HepG2 (cell line): Measurements from ENCODE around the gene NDUFB7. TPM values are rescaled to one million over a fixed set of nuclear protein-coding genes. Genes with fewer than 3 reads are reported as not detected.

ENCODE experiments used
- ATF7 ChIP-seq, 2 experiments: fragments of 450-650 bp in 1 of 2; sonication (generic) in 1 of 2; formaldehyde crosslinking in 1 of 2; IDR thresholded peaks; 2 replicates each; pipeline versions ENCODE4 v1.4.0 to v1.6.1; 2016 to 2020; ENCODE audit warnings: antibody characterized with exemption in 1 of 2, mild to moderate bottlenecking in 1 of 2, missing genetic modification reagents in 1 of 2
- HDAC1 ChIP-seq: sonication (generic); formaldehyde crosslinking; IDR thresholded peaks from 2 replicates; pipeline ENCODE4 v1.5.1; 2020; ENCODE audit warnings: mild to moderate bottlenecking, missing genetic modification reagents
- HIVEP1 ChIP-seq: sonication (generic); formaldehyde crosslinking; IDR thresholded peaks from 2 replicates; pipeline ENCODE4 v1.4.0; 2020; ENCODE audit warnings: mild to moderate bottlenecking, missing genetic modification reagents
- JUNB ChIP-seq: sonication (generic); formaldehyde crosslinking; IDR thresholded peaks from 2 replicates; pipeline ENCODE4 v1.8.0; 2022; ENCODE audit warnings: missing genetic modification reagents, mild to moderate bottlenecking, borderline replicate concordance
- KDM4B ChIP-seq: sonication (generic); formaldehyde crosslinking; IDR thresholded peaks from 2 replicates; pipeline ENCODE4 v1.4.0; 2020; ENCODE audit warnings: missing genetic modification reagents
- MTA3 ChIP-seq: sonication (generic); formaldehyde crosslinking; IDR thresholded peaks from 2 replicates; pipeline ENCODE4 v1.4.0; 2020; ENCODE audit warnings: missing genetic modification reagents
- MYC ChIP-seq: sonication (generic); formaldehyde crosslinking; IDR thresholded peaks from 2 replicates; pipeline ENCODE4 v1.9.0; 2021; ENCODE audit warnings: missing genetic modification reagents, borderline replicate concordance
- NKX3-1 ChIP-seq: sonication (generic); formaldehyde crosslinking; IDR thresholded peaks from 2 replicates; pipeline ENCODE4 v1.5.0; 2020; ENCODE audit warnings: missing genetic modification reagents
- SP1 ChIP-seq, 2 experiments: fragments of 450-650 bp in 1 of 2; sonication (generic) in 1 of 2; formaldehyde crosslinking in 1 of 2; IDR thresholded peaks; 2 replicates each; pipeline versions ENCODE4 v1.4.0 to v1.6.1; 2016 to 2020; ENCODE audit warnings: missing genetic modification reagents in 1 of 2
- SPEN ChIP-seq: sonication (generic); formaldehyde crosslinking; IDR thresholded peaks from 2 replicates; pipeline ENCODE4 v1.5.1; 2020; ENCODE audit warnings: low read depth, mild to moderate bottlenecking, missing genetic modification reagents
- TRIM24 ChIP-seq: sonication (generic); formaldehyde crosslinking; IDR thresholded peaks from 2 replicates; pipeline ENCODE4 v1.8.0; 2022; ENCODE audit warnings: mild to moderate bottlenecking, missing genetic modification reagents
- ZNF101 ChIP-seq: sonication (generic); formaldehyde crosslinking; IDR thresholded peaks from 2 replicates; pipeline ENCODE4 v1.4.0; 2020; ENCODE audit warnings: mild to moderate bottlenecking, low read depth, missing genetic modification reagents, borderline replicate concordance
- ZNF709 ChIP-seq: sonication (generic); formaldehyde crosslinking; IDR thresholded peaks from 2 replicates; pipeline ENCODE4 v1.5.0; 2020; ENCODE audit warnings: mild to moderate bottlenecking, missing genetic modification reagents
- ZNF75D ChIP-seq: sonication (generic); formaldehyde crosslinking; IDR thresholded peaks from 2 replicates; pipeline ENCODE4 v1.8.1; 2023; ENCODE audit warnings: missing genetic modification reagents, mild to moderate bottlenecking, borderline replicate concordance
- ZNF780A ChIP-seq: sonication (generic); formaldehyde crosslinking; IDR thresholded peaks from 2 replicates; pipeline ENCODE4 v1.8.0; 2022; ENCODE audit warnings: mild to moderate bottlenecking, missing genetic modification reagents, moderate library complexity
- ZSCAN30 ChIP-seq: sonication (generic); formaldehyde crosslinking; IDR thresholded peaks from 2 replicates; pipeline ENCODE4 v1.5.0; 2020; ENCODE audit warnings: mild to moderate bottlenecking, missing genetic modification reagents
- polyA plus RNA-seq, 8 experiments: library from polyadenylated mRNA; depleted of rRNA in 3 of 8; stranded (reverse) in 7 of 8; unstranded in 1 of 8; fragments of >200 nt; fragmentation: Illumina TruSeq in 4 of 8; extraction: Trizol in 4 of 8; gene quantifications; 2 replicates each; pipeline versions ENCODE4 v1.2.1 to v1.2.3, GENCODE V29; 2011 to 2016; ENCODE audit warnings: low read depth in 4 of 8, missing spikeins in 1 of 8, mixed read lengths in 1 of 8; ENCODE audit not compliant: insufficient read depth in 1 of 8
- total RNA-seq, 5 experiments: library from RNA; depleted of rRNA; stranded (reverse); fragments of >200 nt; fragmentation: Illumina TruSeq; extraction: Trizol; gene quantifications; 2 replicates each; pipeline ENCODE4 v1.2.3, GENCODE V29; 2016; ENCODE audit warnings: low read depth in 1 of 5
- TF ChIP-seq, protein P1 (sequence below): sonication (generic); formaldehyde crosslinking; IDR thresholded peaks from 2 replicates; pipeline ENCODE4 v1.4.0; 2020; ENCODE audit warnings: mild to moderate bottlenecking, missing genetic modification reagents
- TF ChIP-seq, protein P2 (sequence below): sonication (generic); formaldehyde crosslinking; IDR thresholded peaks from 2 replicates; pipeline ENCODE4 v1.4.0; 2020; ENCODE audit warnings: missing genetic modification reagents, borderline replicate concordance
- TF ChIP-seq, protein P3 (sequence below): IDR thresholded peaks from 2 replicates; pipeline ENCODE4 v1.6.1; 2016; ENCODE audit warnings: low read depth, control low read depth
- TF ChIP-seq, protein P4 (sequence below): sonication (generic); formaldehyde crosslinking; IDR thresholded peaks from 2 replicates; pipeline ENCODE4 v1.8.0; 2022; ENCODE audit warnings: missing genetic modification reagents, mild to moderate bottlenecking, moderate library complexity, borderline replicate concordance
- TF ChIP-seq, protein P5 (sequence below): sonication (generic); formaldehyde crosslinking; IDR thresholded peaks from 2 replicates; pipeline ENCODE4 v1.4.0; 2020; ENCODE audit warnings: mild to moderate bottlenecking, low read depth, missing genetic modification reagents

The NDUFB7 gene
- total and polyA plus RNA-seq, 2 of the 13 experiments (the other 11 are each of a cell fraction or from before 2014, with no cell fraction given) = 156 to 198 TPM

DNA sequence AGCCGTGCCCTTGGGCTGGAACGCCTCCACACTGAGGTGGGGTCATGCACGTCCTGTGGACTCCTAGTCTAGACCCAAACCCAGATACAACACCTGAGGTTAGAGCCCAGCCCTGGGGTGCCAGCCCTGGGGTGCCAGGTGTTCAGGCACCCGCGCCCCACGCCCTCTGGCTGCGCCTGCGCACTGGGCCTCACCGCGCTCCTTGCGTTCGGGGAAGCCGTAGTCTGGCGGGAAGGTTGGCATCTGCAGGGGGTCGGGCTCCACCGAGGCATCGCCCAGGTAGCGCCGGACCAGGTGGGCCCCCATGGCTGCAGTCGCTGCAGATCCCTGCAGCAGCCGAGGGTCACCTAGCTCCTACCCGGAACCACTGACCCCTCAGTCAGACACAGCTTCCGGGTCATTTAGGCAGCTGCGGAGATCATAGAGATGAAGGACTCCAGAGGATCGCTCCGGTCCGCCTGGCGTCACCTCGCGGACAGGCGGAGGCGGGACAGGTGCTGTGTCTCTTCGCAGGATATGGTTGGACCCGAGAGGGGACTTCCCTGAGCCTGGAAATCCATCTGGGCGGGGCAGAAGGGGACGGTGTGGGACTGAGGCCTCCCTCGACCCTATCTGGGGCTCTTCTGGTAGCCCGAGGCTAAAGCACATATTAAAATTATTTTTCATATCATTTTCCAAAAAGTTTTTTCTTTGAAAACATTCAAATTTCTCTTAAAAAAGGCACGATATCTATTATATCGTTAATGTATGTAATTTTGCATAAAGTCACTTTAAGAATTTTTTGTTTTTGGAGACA lies at the start of gene NDUFB7 (continued):
- TF ChIP-seq ZNF780A (CRISPR knock-in tag) = peak; percentile 53; the same call in 1 of the 2 replicates
- TF ChIP-seq HDAC1 (CRISPR knock-in tag) = peak; percentile 87
- TF ChIP-seq, protein P1, sequence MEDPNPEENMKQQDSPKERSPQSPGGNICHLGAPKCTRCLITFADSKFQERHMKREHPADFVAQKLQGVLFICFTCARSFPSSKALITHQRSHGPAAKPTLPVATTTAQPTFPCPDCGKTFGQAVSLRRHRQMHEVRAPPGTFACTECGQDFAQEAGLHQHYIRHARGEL (CRISPR knock-in tag) = no peak; the same call in 1 of the 2 replicates
- TF ChIP-seq, protein P2, sequence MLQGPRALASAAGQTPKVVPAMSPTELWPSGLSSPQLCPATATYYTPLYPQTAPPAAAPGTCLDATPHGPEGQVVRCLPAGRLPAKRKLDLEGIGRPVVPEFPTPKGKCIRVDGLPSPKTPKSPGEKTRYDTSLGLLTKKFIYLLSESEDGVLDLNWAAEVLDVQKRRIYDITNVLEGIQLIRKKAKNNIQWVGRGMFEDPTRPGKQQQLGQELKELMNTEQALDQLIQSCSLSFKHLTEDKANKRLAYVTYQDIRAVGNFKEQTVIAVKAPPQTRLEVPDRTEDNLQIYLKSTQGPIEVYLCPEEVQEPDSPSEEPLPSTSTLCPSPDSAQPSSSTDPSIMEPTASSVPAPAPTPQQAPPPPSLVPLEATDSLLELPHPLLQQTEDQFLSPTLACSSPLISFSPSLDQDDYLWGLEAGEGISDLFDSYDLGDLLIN (CRISPR knock-in tag) = no peak
- TF ChIP-seq ZNF101 = 0 out of 2 replicates have a peak, but pooled peaks have one; percentile 37
- no peak for TF ChIP-seq TRIM24 (CRISPR knock-in tag)
- no peak for TF ChIP-seq ZSCAN30 (CRISPR knock-in tag)
- peak; percentile 94 for TF ChIP-seq SPEN (CRISPR knock-in tag)
- TF ChIP-seq, protein P3, sequence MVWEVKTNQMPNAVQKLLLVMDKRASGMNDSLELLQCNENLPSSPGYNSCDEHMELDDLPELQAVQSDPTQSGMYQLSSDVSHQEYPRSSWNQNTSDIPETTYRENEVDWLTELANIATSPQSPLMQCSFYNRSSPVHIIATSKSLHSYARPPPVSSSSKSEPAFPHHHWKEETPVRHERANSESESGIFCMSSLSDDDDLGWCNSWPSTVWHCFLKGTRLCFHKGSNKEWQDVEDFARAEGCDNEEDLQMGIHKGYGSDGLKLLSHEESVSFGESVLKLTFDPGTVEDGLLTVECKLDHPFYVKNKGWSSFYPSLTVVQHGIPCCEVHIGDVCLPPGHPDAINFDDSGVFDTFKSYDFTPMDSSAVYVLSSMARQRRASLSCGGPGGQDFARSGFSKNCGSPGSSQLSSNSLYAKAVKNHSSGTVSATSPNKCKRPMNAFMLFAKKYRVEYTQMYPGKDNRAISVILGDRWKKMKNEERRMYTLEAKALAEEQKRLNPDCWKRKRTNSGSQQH (CRISPR knock-in tag) = peak; percentile 73; the same call in 1 of the 2 replicates
- TF ChIP-seq, protein P4, sequence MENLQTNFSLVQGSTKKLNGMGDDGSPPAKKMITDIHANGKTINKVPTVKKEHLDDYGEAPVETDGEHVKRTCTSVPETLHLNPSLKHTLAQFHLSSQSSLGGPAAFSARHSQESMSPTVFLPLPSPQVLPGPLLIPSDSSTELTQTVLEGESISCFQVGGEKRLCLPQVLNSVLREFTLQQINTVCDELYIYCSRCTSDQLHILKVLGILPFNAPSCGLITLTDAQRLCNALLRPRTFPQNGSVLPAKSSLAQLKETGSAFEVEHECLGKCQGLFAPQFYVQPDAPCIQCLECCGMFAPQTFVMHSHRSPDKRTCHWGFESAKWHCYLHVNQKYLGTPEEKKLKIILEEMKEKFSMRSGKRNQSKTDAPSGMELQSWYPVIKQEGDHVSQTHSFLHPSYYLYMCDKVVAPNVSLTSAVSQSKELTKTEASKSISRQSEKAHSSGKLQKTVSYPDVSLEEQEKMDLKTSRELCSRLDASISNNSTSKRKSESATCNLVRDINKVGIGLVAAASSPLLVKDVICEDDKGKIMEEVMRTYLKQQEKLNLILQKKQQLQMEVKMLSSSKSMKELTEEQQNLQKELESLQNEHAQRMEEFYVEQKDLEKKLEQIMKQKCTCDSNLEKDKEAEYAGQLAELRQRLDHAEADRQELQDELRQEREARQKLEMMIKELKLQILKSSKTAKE = 0 out of 2 replicates have a peak, but pooled peaks have one; percentile 19
- peak; percentile 94 for TF ChIP-seq KDM4B
- TF ChIP-seq MTA3 = no peak
- peak; percentile 73; the same call in 1 of the 2 replicates for TF ChIP-seq MYC
- TF ChIP-seq ZNF75D = no peak
- TF ChIP-seq ZNF709 (CRISPR knock-in tag) = peak; percentile 88
- TF ChIP-seq JUNB (CRISPR knock-in tag) = no peak
- no peak for TF ChIP-seq HIVEP1 (CRISPR knock-in tag)
- peak; percentile 74; the same call in 1 of the 2 replicates for TF ChIP-seq NKX3-1 (CRISPR knock-in tag)
- TF ChIP-seq SP1 (IDR thresholded peaks at IDR 0.05) = no peak
- peak; percentile 75 for TF ChIP-seq SP1 (CRISPR knock-in tag; IDR thresholded peaks at IDR 0.05)
- no peak for TF ChIP-seq ATF7 (IDR thresholded peaks at IDR 0.05)
- TF ChIP-seq ATF7 (CRISPR knock-in tag; IDR thresholded peaks at IDR 0.05) = no peak
- TF ChIP-seq, protein P5, sequence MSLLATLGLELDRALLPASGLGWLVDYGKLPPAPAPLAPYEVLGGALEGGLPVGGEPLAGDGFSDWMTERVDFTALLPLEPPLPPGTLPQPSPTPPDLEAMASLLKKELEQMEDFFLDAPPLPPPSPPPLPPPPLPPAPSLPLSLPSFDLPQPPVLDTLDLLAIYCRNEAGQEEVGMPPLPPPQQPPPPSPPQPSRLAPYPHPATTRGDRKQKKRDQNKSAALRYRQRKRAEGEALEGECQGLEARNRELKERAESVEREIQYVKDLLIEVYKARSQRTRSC (CRISPR knock-in tag) = no peak
